HG02759 (cell line): ENCODE measurements around the gene EVA1C.
"Not testable (repeated sequence)": the region's sequence is repeated elsewhere in the genome, so short reads cannot be mapped to it uniquely, and the experiment has no call there.

Experiments
- ATAC-seq: cut with Tn5 transposase; IDR thresholded peaks from one replicate; pipeline ENCODE4 v1.9.1; 2021; ENCODE audit warnings: mild to moderate bottlenecking, moderate library complexity; ENCODE audit not compliant: unreplicated experiment

The EVA1C gene

DNA sequence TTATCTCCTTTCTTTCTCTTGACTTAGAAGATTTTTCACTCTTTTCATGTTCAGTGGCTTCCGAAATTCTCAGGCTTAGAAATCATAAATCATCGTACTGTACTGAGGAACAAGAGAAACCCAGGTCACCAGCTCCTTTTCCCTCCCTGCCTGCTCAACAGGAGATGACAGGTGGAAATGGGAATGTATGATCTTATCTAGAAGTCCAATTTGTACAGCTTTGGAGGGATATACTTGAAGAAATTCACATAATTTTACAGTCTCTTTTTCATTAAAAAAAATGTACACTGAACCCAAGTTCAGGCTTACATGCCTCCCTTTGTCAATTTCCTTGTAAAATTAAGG is 11.7 kb downstream of the EVA1C start:
- ATAC-seq = no peak

DNA sequence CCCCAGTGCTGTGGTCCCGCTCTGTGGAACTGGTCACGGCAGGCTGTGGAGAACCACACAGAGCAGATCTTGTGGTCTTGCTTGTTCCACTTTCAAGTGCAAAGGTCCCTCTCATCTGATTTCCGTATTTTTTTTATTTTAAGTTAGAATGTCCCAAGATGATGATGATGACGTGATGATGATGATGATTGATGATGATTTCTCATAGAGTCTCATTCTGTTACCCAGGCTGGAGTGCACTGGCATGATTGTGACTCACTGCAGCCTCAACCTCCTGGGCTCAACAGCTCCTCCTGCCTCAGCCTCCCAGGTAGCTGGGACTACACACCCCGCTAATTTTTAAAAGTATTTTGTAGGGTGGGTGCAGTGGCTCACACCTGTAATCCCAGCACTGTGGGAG is 12.2 kb downstream of the EVA1C start:
- no peak for ATAC-seq

DNA sequence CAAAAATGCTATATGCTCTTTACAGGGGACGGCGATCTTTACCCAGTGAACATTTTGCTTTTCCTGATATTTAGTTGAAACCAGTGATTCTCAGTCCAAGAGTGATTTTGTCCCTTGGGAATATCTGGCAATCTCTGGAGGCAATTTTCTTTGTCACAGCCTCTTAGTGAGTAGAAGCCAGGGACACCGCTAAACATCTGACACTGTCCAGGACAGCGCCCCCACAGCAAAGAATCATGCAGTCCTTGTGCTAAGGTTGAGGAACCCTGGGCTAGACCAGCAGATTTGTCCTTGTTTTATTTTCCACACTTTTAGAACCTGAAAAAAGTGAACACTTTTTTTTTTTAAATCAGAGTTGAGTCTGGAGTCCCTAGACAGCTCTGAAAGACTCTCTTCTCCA is 13.1 kb downstream of the EVA1C start:
- no peak for ATAC-seq

DNA sequence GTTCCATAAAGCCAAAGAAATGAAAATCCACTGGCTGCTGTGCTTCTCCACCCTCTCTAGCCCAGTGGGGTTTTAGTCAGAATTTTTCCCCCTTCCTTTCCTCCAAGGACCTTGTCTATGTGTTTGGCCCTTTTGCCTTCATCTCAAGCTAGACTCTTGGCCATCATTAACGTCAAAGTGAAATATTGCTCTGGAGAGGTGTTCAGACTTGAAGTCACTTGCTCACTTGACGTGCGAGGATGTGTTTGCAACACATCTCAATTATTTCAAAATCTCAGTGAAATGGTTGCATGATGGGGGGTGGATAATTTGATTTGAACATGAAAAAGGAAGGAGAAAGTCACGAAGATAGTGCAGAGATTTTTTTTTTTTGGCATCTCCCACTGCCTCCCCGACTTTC is 13.6 kb downstream of the EVA1C start:
- ATAC-seq = no peak

DNA sequence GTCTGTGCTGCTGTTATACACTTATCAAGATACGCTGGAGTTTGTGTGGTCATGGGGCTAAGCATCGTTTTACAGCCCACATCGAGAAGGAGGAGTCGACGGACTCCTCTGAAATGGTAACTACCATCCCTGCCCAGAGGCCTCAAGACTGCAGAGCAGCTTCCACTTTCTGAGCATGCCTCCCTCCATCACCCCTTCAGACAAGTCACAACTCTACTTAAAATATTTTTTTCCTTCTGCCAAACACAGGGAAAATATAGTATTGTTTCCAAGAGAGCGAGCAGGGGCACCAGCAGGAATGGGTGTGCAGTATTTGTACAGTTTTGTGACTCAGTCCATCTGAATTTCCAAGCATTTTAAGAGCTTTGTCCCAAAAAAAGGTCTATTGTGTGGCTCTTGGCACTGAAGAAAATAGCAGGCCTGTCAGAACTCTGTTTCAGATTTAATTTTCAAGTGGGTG is 14.1 kb downstream of the EVA1C start:
- no peak for ATAC-seq

DNA sequence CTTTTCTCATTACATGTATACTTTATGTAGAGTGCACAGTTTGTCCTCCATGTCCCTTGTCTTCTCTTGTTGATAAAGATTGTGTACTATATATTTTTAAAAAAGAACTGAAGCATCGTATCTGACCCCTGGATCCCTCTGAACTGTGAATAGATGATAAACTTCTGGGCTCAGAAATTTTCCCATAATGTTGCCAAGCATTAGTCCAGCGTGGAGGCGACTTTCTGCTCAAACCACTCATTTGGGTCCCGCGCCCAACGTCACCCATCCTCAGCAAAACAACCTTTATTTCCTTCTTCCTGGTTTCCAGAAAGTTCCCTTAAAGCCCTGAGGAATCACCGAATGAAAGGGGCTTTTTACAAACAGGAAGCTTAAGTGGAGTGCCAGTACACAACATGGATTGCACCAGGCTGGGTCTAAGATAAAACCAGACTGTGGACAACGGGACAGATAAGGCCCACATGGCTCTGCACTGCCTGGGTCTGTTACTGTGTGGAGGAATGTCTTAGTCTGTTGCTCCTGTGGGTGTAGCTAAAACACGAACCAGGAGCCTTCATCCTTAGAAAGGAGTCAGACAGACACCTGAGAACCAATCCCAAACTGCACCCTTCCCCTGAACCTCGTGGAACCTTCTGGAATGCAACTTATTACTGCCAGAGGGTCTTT is 15.6 kb downstream of the EVA1C start:
- ATAC-seq = no peak

DNA sequence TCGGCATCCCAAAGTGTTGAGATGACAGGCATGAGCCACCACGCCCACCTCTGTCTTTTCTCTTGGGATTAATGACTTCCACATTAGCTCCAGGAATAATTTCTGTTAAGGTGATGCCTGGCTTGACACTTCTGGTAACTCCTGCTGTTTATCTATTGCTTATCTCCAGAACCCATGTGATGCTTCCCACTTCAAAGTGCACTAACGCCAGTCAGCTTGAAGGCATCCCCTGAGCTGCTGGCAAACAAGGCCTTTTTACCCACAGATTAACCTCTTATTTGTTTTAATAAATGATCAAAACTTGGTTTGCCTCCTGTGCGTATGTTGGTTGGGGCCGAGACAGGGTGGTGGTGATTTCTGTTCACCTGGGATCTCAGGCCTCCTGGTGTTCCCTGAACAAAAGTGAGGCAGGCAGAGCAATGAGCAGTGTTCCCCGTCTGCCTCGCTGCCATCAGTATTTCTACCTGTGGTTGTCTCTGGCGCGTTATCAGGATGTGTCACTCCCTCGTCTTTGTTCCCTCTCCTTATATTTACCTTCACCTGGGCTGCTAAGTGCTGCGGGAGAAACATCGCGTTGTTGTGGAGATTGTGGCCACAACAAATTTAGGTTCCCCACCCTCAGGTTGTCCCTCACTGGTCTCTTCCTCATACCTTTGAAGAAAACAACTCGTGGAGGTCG is 20.6 kb downstream of the EVA1C start:
- not testable (repeated sequence) for ATAC-seq

DNA sequence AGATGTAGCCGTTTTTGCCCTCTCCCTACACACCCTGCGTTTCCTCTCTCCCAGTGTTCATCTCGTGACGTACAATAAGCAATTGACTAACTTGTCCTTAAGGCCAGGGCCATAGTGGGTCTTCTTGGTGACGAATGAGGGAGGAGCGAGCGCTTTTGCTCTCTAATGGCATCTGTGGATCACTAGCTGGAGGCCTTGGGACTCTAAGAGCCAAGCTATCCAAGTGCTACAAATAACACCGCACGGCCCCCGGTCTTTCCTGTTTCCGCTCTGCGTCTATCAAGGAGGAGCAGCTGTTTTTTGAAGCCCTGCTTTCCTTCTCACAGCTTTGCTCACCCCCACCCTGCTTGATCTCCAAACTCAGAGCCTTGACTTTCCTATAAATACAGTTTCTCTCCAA is 25.2 kb downstream of the EVA1C start:
- no peak for ATAC-seq

DNA sequence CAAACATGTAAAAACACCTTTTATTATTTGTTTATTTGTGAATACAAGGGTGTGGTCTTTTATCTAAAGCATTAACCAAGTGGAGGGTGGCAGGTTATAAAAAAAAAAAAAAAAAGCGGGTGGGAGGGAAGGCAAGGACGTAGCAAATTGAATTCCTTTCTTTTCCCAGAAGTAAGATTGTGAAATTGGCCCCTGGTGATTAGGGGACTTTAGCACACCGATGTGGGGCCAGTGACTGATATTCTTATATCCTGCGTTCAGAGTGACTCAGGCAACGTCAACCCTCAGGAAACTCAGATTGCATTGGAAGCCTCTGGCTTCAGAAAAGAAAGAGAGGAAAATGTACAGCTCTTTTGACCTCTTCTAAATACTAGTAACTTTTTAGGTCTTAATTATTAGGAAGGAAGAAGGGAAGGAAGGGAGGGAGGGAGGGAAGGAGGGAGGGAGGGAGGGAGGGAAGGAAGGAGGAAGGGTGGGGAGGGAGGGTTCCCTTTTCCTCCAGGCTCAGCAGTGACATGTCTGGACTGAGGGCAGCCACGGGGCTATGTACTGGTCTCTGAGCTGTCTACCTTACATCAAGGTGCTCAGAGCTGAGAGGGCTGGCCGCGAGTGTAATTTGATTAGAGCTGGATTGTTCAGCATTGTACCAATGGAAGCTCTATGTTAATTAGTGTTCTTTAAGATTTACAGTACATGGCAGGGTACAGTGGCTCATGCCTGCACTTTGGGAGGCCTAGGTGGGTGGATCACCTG is 30.2 kb downstream of the EVA1C start:
- no peak for ATAC-seq

DNA sequence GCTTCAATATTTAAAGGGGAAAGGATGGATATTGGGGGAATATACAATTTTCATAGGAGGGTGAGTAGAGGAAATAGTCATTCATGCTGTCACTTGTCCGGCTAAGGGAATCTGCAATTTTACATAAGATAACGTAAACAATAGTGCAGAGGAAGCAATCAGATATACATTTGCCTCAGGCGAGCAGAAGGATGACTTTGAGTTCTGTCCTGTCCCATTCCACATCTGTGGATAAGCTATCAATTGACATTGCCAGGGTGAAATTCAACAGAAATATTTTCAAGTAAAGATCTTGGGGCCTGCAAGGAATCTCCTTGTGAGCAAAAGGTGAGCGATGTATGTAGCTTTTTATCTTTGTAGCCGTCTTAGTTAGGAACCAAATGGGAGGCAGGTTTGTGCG is 32.6 kb downstream of the EVA1C start:
- no peak for ATAC-seq

DNA sequence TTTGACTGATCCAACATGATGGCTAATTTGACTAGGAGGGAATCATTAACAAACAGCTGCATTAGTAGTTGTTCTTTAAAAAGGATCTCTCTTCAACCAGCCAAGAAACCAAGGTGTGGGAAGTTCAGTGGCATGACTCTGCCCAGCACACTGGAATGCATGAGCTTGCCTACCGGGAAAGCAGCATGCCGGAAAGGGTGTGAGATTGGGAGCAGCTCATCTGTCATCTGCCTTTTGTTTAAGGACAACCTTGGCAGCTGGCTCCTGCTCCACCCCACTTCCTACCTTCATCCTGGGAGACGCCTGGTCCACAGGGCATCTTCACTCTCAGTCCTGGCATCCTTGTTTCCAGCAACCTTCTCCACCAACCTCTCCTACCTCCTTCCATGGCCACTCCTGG is 33.9 kb downstream of the EVA1C start:
- not testable (repeated sequence) for ATAC-seq

DNA sequence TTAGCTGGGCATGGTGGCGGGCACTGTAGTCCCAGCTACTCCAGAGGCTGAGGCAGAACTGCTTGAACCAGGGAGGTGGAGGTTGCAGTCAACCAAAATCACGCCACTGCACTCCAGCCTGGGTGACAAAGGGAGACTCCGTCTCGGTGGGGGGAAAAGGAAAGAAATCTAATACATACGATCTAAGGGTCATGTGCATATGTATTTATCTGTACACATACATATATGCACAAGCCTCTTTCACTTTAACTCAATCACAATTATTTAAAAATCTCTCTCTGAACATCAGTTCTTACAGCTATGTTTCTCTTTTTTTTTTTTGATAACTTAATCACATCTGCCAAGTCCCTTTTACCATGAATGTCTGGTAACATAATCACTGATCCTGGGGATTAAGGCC is 34.7 kb downstream of the EVA1C start:
- ATAC-seq = no peak

DNA sequence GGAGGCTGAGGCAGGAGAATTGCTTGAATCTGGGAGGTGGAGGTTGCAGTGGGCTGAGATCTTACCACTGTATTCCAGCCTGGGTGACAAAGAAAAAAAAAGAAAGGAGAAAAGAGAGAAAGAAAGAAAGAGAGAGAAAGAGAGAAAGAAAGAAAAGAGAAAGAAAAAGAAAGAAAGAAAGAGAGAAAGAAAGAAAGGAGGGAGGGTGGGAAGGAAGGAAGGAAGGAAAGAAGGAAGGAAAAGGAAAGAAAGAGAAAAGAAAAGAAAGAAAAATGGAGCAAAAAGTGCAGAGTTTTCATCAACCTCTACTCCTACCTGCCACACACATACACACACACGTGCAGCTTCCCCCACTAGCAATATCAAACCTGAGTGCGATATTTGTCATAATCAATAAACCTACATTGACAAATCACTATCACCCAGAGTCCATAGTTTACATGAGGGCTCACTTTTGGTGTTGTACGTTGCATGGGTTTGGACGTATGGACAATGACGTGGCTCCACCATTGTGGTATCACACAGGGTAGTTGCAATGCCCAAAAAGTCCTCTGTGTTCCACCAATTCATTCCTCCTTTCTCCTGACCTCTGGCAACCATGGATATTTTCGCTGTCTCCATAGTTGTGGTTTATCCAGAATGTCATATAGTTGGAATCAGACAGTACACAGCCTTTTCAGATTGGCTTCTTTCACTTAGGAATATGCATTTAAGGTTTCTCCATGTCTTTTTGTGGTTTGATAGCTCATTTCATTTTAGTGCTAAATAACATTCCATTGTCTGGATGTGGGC is 36.5 kb downstream of the EVA1C start:
- no peak for ATAC-seq

DNA sequence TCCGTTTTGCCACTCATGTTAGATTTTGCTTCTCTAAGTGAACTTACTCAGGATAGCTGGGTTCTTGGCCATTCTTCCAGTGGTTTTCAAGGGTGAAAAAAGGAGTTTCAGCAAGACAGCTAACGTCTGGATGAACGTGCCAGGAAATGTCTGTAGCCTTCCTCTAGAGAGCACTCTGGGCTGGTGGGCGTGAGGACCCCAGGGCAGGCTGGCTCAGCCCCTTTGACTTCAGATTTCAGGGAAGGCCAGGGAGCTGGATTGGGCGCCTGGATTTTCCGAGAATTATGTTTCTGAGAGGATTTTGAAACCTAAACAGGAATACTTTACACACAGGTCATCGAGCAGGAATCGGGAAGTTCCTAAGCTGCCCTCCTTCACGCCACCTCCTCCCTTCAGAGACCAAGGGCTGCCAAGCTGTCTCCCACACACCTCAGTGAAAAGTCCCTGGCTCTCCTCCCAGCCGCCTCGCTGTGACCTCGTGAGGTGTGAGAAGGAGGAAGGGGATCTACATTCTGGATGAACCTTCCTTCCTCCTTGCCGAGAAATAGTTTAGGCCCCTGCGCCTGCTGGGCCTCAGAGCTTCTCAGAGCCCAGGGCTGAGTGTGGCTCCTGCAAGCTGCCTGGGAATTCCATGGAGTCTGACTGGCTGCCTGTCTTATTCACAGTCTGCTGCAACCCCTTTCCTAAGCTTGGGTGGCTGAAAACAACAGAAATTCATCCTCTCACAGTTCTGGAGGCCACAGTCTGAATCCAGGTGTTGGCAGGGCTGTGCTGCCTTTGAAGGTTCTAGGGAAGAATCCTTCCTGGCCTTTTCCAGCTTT is 38.6 kb downstream of the EVA1C start:
- ATAC-seq = not testable (repeated sequence)

DNA sequence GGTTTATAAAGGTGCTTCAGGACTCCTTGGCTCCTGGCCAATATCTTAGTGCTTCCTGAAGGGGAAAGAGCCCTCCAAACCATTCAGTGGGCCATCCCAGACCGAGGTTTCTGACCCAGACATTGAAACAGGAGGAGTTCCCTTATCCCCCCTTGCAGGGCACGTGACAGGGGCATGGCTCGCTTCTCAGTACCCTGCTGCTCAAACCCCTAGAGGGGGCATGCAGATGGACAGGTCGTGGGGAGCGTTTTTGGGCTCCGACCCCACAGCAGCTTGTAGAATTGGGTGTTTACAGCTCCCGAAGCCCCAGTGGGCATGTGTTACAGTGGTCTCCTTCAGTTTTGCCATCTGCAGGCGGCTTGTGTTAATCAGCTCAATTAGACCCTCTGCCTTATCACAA is 39.7 kb downstream of the EVA1C start:
- ATAC-seq = not testable (repeated sequence)

DNA sequence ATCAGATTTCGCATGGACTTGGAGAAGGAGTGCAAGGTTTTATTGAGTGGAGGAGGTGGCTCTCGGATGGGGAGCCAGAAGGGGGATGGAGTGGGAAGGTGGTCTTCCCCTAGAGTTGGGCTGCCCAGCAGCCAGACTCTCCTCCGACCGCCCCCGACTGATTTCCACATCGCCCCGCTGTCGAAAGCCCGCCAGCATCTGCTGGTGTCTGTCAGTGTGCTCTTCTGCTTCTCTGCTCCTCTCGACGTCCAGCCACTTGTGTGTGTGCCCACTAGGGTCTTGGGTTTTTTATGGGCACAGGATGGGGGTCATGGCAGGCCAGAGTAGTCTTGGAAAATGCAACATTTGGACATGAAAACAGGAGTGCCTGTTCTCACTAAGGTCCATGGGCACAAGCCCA is 40.1 kb downstream of the EVA1C start:
- no peak for ATAC-seq

DNA sequence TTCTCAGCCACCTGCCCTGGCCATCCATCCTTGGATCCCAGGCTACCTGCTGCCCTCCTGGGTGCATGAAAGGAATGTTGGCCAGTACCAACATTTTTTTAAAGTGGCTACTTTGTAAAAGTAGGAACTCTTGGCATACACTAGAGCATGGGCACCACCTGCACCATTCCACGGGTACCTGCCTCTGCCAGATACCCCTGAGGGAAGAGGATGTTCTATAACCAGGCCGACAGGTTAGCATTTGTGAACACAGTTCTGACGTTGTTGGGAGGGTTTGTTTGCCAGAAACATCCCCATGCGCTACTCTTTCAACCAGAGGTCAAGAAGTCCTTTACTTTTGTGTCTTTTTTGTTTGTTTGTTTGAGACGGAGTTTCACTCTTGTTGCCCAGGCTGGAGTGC is 43.0 kb downstream of the EVA1C start:
- no peak for ATAC-seq

DNA sequence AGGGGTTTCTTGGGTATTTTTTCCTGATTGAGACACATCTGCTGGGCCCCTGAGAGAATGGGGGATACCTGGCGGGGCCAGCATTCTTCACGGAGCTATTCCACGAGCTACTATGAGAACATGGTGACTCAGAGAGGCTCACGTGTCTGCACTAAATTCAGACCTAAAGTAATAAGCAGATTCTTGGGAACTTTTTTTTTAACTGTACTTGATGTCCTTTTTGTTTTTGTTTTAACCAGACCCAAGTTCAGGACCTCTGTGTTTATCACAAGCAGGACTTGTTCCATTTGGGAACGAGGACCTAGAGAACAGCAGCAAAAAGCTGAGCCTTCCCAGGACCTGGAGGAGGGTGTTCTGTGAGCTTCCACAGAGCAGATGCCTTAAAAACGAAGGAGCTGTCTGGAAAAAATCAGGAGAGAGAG is 44.0 kb downstream of the EVA1C start:
- ATAC-seq = no peak

DNA sequence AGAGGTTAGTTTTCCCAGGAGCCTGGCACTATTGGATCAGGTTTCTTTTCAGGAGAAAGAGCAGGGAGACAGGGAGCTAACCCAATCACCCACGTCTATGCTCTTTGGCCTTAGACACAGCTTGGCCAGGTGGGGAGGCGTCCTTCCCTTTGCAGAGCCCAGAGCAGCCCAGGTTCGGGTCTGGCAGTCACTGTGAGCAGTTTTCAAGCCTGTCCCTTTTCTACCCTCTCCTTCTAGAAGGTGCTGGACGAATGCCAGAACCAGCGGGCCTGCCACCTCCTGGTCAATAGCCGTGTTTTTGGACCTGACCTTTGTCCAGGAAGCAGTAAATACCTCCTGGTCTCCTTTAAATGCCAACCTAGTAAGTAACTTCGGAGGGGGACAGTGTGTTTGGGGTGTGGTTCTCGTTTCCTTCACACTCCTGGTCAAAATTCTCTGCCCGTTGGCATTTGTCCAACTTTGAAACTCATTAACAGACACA is 44.9 kb downstream of the EVA1C start:
- ATAC-seq = no peak

DNA sequence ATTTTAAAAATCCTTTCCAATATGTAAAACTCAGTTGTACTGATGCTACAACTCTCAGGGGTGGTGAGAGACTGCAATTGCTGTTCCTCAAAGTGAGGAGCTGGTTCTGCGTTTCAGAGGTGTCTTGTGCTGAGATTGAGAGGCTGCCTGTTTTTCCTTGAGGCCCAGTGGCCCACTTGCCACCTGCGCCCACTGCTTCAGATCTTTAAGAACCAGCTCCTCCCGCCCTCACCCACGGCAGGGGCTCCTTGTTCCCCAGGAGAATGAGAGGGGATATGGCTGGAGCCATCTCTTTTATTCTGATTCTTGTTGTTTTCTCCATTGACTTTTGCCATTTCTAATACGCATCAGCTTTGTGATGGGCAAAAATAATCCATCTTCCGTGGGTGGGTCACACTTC is 45.5 kb downstream of the EVA1C start:
- no peak for ATAC-seq
